Measurements from ENCODE around the gene MEOX1.

DNA sequence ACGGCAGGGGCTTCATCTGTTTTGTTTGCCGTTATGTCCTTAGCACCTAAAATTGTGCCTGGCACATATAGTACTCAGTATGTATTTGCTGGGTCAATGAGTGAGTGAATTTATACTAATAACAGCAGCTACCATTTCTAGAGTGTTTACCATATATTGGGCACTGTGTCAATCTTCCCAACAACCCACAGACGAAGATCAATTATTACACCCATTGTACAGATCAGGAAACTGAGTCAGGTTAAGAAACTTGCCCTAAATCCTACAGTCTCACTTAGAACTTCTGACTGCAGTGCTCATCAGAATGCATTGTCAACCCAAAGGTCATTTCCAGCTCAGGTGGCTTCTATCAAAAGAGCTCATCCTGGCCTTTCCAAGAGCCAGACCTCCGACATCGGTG lies 44.5 kb upstream of the MEOX1 start:
- TF ChIP-seq CTCF (IDR thresholded peaks at IDR 0.05): no peak
- no peak for TF ChIP-seq POLR2A (IDR thresholded peaks at IDR 0.05)

All from Peyer's patch (tissue), 4 donors.